GM21526 (cell line): ENCODE data around the gene CCDC33.

Experiments used
- ATAC-seq: cut with Tn5 transposase; IDR thresholded peaks from one replicate; pipeline ENCODE4 v1.9.1; 2021; ENCODE audit warnings: moderate library complexity; ENCODE audit not compliant: unreplicated experiment, low FRiP score

The CCDC33 gene

GRCh38 chr15:74208496-74208895, 27.6 kb upstream of the CCDC33 start:
- ATAC-seq, result no peak

- ATAC-seq, result no peak
Observed at GRCh38 chr15:74208901-74209559, 27.1 kb upstream of the CCDC33 start.

- ATAC-seq, result no peak
Observed at GRCh38 chr15:74209560-74209958, 26.6 kb upstream of the CCDC33 start.

GRCh38 chr15:74209997-74210671, 26.0 kb upstream of the CCDC33 start:
- ATAC-seq, result no peak

GRCh38 chr15:74210729-74211128, 25.4 kb upstream of the CCDC33 start:
- no peak for ATAC-seq

GRCh38 chr15:74211656-74212055, 24.5 kb upstream of the CCDC33 start:
- no peak for ATAC-seq

GRCh38 chr15:74212494-74212893, 23.6 kb upstream of the CCDC33 start:
- no peak for ATAC-seq

GRCh38 chr15:74213858-74214284, 22.3 kb upstream of the CCDC33 start:
- ATAC-seq, result no peak

GRCh38 chr15:74214324-74215021, 21.7 kb upstream of the CCDC33 start:
- ATAC-seq, result no peak

GRCh38 chr15:74215958-74216357, 20.2 kb upstream of the CCDC33 start:
- ATAC-seq, result no peak

GRCh38 chr15:74216949-74217348, 19.2 kb upstream of the CCDC33 start:
- ATAC-seq, result no peak

- ATAC-seq, result no peak
Observed at GRCh38 chr15:74217907-74218885, 17.9 kb upstream of the CCDC33 start.

- ATAC-seq, result no peak
Observed at GRCh38 chr15:74220475-74221248, 15.5 kb upstream of the CCDC33 start.

- ATAC-seq, result no peak
Observed at GRCh38 chr15:74221399-74222239, 14.5 kb upstream of the CCDC33 start.

GRCh38 chr15:74222240-74223119, 13.6 kb upstream of the CCDC33 start:
- no peak for ATAC-seq

- no peak for ATAC-seq
Observed at GRCh38 chr15:74225928-74226327, 10.2 kb upstream of the CCDC33 start.

GRCh38 chr15:74226761-74227540, 9.2 kb upstream of the CCDC33 start:
- ATAC-seq, result no peak
